Stimulated activated CD4-positive, alpha-beta T cell treated with anti-CD3 and anti-CD28 coated beads, TNF-alpha, amount 100 ng/mL, for 4 hours (primary cell): Measurements from ENCODE around the gene ZCWPW1.

Source experiments
- DNase-seq, 3 experiments: peaks; one replicate each; pipeline ENCODE4 v3.0.0-alpha.2; 2020; ENCODE audit warnings: low read depth in 3 of 3

ZCWPW1 gene

GRCh38 chr7:100428199-100428966, at the start of gene ZCWPW1:
Gene ZCWPW1, minus strand, starts transcription at chr7:100428703. Its CDS starts 8,054 bp downstream, at chr7:100420649.
- peak; percentile 96 to 97 (median 97) for DNase-seq

- no peak for DNase-seq
These were observed 49.4 kb upstream of the ZCWPW1 start for GRCh38 chr7:100477871-100478267.

- DNase-seq = no peak
These were observed 48.7 kb upstream of the ZCWPW1 start for GRCh38 chr7:100476903-100477870.

GRCh38 chr7:100476101-100476780, 47.7 kb upstream of the ZCWPW1 start:
- no peak for DNase-seq

GRCh38 chr7:100475549-100475948, 47.0 kb upstream of the ZCWPW1 start:
- DNase-seq = no peak

- DNase-seq = no peak
These were observed 44.5 kb upstream of the ZCWPW1 start for GRCh38 chr7:100472854-100473499.

GRCh38 chr7:100472121-100472851, 43.8 kb upstream of the ZCWPW1 start:
- no peak for DNase-seq

- DNase-seq = no peak
These were observed 42.5 kb upstream of the ZCWPW1 start for GRCh38 chr7:100471021-100471420.

- DNase-seq = peak; percentile 66 to 73 (median 72)
These were observed 40.9 kb upstream of the ZCWPW1 start for GRCh38 chr7:100469227-100470044.

- no peak for DNase-seq
These were observed 39.3 kb upstream of the ZCWPW1 start for GRCh38 chr7:100467638-100468373.

GRCh38 chr7:100466653-100467605, 38.4 kb upstream of the ZCWPW1 start:
- no peak for DNase-seq

GRCh38 chr7:100465702-100466311, 37.3 kb upstream of the ZCWPW1 start:
- no peak for DNase-seq

GRCh38 chr7:100465299-100465698, 36.8 kb upstream of the ZCWPW1 start:
- no peak for DNase-seq

- no peak for DNase-seq
These were observed 36.3 kb upstream of the ZCWPW1 start for GRCh38 chr7:100464791-100465190.

- no peak for DNase-seq
These were observed 35.7 kb upstream of the ZCWPW1 start, which contains the start of gene SPACDR for GRCh38 chr7:100464210-100464660. Gene SPACDR, minus strand, starts transcription at chr7:100464260. Its CDS starts 235 bp downstream, at chr7:100464025.

GRCh38 chr7:100457033-100457432, 28.5 kb upstream of the ZCWPW1 start:
- no peak for DNase-seq

- no peak for DNase-seq
These were observed 28.1 kb upstream of the ZCWPW1 start for GRCh38 chr7:100456562-100456961.
